ENCODE results near the gene PPARD. TPM values are rescaled to one million over a fixed set of nuclear protein-coding genes. Genes with fewer than 3 reads are reported as not detected.
"Not testable (repeated sequence)": the region's sequence is repeated elsewhere in the genome, so short reads cannot be mapped to it uniquely, and the experiment has no call there.

The PPARD gene
- total RNA-seq, 1 experiment from 2014 or later = 5.6 TPM

DNA sequence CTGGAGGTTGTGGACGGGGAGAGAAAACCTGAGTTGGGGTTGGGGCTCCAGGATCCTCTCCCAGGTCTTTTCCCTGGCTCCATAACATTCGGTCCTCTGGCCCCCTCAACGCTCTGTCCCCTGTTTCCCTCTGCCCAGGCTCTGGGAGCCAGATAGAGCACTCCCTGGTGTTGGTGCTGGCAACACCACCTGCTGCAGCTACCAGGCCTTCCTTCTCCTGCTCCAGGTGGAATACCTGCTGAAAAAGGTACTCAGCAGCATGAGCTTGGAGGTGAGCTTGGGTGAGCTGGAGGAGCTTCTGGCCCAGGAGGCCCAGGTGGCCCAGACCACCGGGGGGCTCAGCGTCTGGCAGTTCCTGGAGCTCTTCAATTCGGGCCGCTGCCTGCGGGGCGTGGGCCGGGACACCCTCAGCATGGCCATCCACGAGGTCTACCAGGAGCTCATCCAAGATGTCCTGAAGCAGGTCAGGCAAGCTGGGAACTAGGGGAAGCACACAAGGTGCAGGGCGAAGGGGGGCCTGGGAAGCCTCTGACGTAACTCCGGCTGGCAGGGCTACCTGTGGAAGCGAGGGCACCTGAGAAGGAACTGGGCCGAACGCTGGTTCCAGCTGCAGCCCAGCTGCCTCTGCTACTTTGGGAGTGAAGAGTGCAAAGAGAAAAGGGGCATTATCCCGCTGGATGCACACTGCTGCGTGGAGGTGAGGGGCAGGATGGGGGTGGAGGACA is 30.1 kb upstream of the PPARD start:
- DNase-seq (ENCODE audit: low read depth) = no peak

DNA sequence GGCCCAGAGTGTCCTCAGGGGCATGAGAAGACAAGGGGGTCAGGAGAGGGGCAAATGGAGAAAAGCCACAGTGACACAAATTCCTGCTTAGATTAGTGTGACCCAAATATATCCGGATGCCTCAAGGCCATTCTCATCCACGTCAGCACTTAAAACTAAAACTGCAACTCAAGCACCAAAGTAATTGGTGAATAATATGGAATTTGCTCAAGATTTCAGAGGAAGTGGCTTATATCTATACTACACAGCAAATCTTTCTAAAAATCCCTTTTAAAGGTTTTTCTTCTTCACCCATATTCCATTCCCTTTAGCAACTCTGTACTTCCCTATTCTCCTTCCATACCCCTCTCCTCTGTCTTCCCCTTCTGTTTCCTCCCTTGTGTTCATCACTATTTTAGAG is 29.6 kb upstream of the PPARD start:
- no peak for DNase-seq (ENCODE audit: low read depth)

DNA sequence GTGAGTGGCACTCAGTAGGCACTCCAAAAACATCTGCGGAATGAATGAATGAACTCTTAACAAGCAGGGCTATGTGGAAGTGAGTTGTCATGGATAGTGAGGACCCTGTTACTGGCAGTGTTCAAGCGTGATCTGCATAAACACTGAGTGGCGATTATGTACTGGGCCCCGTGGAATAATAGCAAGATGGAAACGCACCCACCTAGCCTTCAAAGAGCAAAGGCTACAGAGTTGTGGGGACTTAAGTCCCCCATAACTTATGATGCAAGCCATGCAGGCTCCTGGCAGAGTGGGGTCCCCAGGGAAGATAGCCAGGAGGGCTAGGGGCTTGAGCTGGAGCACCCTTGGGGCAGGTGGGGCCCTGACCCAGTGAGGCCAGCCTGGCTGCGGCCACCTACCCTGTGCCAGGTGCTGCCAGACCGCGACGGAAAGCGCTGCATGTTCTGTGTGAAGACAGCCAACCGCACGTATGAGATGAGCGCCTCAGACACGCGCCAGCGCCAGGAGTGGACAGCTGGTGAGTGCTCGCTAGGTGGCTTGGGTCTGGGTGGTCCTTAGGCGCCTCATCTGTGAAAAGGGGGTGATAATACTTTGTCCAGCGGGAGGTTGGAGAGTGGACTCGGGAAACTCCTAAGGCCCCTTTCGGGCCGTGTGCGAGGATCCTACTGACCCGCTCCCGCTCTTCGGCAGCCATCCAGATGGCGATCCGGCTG is 24.7 kb upstream of the PPARD start:
- no peak for DNase-seq (ENCODE audit: low read depth)

DNA sequence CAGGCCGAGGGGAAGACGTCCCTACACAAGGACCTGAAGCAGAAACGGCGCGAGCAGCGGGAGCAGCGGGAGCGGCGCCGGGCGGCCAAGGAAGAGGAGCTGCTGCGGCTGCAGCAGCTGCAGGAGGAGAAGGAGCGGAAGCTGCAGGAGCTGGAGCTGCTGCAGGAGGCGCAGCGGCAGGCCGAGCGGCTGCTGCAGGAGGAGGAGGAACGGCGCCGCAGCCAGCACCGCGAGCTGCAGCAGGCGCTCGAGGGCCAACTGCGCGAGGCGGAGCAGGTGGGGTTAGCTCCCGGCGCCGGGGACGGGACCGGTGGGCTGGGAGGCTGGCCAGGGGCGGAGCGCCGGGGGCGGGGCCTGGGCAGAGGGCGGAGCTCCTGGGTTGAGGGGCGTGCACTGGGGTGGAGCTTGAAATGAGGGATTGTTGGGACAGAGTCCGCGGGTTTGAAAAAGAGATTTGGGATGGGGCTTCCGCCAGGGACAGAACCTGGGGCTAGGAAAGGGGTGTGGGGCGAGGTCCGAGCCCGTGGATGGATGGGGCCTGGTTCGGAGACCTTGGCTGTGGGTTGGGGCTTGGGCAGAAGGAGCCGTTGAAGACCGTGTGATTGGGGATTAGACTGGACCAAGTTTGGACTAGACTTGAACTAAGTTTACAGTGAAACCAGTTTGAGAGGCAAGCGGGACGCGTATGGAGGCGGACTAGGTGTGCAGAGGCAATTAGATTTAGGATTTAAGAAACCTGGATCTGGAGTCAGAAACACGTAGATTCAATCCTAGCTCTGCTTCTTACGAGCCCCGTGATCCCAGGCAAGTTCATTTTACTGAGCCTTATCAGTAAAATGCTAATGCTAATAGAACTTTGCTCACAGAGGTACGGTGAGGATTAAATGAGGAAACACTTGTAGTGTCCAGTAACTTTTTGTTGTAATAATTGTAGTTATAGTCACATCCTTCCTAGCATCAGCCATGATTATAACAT is 23.9 kb upstream of the PPARD start:
- DNase-seq (ENCODE audit: low read depth) = peak; percentile 95

DNA sequence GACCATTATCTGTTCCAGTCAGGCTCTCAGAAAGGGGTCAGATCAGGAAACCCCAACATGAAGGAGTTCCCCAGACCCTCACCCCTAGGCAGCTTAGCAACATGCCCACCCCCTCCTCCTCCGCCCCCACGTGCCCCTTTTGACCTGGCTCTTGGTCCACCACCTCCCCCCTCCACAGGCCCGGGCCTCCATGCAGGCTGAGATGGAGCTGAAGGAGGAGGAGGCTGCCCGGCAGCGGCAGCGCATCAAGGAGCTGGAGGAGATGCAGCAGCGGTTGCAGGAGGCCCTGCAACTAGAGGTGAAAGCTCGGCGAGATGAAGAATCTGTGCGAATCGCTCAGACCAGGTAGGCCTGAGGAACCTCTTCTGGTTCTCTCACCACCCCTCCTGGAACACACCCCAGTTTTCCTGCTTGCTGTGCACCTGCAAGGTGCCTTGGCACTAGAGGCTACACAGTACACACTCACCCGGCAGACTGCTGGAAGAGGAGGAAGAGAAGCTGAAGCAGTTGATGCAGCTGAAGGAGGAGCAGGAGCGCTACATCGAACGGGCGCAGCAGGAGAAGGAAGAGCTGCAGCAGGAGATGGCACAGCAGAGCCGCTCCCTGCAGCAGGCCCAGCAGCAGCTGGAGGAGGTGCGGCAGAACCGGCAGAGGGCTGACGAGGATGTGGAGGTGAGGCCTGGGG is 22.9 kb upstream of the PPARD start:
- DNase-seq (ENCODE audit: low read depth) = no peak

DNA sequence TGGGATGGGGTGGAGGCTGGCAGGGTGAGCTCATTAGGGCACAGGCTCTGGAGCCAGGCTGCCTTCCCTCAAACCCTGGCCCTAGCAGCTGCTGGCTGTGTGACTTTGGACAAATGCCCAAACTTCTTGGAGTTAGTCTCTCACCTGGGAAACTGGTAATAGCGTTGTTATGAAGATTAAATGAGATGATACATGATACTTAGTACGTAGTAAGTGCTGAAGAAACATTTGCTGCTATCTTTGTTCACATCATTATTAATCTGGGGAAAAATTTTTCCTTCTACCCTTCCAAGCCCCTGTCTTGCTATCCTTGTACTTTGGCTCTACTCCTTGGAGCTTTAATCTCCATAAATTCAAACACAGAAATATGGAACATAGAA is 22.3 kb upstream of the PPARD start:
- DNase-seq (ENCODE audit: low read depth) = no peak

DNA sequence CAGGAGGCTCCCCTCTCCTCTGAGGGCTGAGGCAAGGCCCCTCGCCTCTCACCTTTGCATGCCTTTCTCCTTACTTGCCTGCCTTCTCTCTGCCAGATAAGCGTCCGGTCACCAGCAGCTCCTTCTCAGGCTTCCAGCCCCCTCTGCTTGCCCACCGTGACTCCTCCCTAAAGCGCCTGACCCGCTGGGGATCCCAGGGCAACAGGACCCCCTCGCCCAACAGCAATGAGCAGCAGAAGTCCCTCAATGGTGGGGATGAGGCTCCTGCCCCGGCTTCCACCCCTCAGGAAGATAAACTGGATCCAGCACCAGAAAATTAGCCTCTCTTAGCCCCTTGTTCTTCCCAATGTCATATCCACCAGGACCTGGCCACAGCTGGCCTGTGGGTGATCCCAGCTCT is 21.3 kb upstream of the PPARD start:
- DNase-seq (ENCODE audit: low read depth) = no peak

DNA sequence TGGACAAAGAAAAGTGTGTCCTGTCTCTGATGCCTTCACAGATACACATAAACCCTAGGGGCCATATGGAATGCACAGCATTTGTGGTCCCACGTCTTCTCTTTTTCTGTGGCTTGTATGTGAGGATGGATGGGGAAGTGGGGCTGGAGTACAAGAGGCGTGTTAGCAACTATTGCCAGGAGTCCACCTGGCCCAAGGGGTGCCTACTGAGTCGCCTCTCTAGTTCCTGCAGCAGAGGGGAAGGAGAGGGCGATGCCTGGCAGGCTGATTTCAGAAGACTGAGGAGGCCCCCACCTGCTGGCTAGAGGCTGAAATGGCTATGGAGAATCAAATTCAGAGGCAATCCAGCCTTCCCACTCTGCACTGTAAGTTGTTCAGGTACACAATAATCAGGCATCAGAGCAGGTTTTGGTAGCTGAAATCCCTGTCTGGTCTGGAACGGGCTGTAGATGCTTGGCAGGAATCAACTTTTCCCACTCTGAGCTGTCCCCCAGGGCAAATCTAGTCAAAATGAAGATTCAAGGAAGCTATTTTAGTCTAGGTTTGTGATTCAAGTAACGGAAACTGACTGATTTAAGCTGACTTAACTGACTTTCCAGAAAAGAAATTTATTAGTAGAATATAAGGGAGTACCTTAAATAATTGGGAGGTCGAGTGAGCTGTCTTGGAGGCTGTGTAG is 14.9 kb upstream of the PPARD start:
- peak; percentile 48 for DNase-seq (ENCODE audit: low read depth)

DNA sequence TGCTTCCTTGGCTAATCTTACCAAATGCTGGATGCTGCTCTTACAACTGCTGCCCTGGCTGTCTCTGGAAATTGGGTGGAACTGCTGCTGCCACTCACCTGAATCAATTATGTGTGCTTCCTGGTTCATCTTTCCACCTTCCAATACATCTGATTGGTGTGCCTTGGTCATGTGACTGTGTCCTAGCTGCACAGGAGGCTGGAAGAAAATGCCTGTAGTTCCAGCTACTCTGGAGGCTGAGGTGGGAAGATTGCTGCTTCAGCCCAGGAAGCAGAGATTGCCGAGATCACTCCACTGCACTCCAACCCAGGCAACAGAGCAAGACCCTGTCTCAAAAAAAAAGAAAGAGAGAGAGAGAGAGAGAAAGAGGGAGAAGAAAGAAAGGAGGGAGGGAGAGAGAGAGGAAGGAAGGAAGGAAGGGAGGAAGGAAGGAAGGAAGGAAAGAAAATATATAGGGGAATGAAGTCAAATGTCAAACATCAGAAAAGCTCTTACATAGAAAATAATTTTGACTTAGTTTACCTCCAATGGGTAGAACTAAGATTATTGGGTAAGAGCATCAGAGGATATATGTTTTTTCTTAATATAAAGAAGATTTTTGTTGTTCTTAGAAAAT is 14.1 kb upstream of the PPARD start:
- DNase-seq (ENCODE audit: low read depth) = no peak

DNA sequence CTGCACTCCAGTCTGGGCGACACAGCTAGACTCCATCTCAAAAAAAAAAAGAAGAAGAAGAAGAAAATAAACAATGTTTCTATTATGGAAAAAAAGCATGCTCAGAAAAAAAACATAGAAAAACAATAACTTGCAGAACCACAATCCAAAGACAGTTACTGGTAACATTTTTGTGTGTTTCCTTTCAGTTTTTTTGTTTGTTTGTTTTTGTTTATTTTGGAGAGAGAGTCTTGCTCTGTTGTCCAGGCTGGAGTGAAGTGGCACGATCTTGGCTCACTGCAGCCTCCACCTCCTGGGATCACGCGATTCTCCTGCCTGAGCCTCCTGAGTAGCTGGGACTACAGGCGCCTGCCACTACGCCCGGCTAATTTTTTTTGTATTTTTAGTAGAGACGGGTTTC is 13.4 kb upstream of the PPARD start:
- DNase-seq (ENCODE audit: low read depth) = not testable (repeated sequence)

DNA sequence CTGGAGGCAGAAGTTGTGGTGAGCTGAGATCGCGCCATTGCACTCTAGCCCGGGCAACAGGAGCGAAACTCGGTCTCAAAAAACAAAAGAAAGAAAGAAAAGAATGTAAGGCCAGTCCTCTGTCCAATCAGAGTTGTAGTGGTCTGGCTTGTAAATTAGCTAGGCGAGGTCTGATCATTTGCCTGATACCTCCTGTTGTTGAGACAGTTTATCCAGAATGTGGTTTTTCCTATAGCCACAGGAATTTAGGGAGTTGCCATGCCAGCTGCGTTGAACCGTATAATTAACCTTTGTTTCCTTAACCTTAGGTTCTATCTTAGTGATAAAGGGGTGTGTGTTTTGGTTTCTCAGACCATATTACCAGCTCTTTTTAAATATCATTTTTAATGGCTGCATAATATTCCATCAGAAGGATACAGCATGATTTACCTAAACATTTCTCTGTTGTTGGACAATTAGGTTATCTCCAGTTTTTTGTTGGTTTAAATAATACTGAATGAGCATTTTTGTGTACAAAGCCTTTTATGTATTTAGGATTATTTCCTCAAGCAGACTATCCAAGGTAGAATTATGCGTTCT is 11.7 kb upstream of the PPARD start:
- DNase-seq (ENCODE audit: low read depth) = no peak

DNA sequence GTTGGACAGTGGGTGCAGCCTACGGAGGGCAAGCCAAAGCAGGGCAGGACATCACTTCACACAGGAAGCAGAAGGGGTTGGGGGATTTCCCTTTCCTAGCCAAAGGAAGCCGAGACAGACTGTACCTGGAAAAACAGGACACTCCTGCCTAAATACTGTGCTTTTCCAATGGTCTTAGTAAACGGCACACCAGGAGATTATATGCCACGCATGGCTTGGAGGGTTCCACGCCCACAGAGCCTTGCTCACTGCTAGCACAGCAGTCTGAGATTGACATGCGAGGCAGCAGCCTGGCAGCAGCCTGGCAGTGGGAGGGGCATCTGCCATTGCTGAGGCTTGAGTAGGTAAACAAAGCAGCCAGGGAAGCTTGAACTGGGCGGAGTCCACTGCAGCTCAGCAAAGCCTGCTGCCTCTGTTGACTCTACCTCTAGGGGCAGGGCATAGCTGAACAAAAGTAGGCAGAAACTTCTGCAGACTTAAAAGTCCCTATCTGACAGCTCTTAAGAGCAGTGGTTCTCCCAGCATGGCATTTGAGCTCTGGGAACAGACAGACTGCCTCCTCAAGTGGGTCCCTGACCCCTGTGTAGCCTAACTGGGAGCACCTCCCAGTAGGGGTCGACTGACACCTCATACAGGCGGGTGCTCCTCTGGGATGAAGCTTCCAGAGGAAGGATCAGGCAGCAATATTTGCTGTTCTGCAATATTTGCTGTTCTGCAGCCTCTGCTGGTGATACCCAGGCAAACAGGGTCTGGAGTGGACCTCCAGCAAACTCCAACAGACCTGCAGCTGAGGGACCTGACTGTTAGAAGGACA is 10.1 kb upstream of the PPARD start:
- peak; percentile 66 for DNase-seq (ENCODE audit: low read depth)

DNA sequence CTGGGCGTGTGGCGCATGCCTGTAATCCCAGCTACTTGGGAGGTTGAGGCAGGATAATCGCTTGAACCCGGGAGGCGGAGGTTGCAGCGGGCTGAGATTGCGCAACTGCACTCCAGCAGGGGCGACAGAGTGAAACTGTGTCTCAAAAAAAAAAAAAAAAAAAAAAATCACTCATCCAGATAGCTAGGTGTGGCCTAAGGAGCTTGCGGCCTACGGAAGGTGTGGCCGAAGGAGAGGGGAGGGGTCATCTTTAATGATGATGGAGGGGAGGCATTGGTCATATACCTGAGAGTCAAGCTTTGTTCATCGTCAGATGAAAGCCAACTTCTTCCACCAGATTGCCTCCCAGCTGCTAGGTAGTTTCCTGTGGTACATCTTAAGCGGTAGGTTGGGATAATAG is 801 bp upstream of the PPARD start:
- no peak for DNase-seq (ENCODE audit: low read depth)

DNA sequence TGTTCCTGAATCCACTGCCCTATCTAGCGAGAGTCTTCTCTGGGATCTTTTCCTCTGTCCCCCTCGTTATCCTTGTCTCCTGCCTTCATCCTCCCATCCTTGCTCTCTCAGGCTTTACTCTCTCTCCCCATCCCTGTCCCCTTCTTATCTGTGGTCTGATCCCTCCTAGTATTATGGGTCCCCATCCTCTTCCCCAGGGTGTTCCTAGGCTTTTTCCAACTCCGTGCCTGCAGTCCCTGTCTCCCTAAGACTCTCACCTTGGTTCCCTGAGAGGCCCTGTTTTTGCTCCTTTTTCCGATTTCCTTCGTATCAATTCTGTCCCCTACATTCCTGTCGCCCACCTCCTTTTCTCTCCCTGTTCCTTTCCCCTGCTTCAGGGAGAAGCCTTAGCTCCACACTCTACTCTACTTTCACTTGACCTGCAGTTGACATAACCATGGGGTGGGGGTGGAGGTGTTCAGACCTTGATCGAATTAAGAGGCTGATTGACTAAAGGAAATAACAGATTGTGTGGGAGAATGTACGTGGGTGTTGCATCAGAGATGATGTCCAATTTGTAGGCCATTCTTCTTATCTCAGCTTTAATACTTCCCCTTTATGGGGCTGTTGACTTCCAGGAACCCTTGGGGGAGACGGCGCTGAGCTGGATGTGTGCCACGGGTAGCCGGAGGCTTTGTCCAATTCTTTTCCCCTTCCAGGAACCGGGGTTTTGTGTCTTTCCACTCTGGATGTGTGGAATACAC is 905 bp downstream of the PPARD start:
- DNase-seq (ENCODE audit: low read depth) = no peak

DNA sequence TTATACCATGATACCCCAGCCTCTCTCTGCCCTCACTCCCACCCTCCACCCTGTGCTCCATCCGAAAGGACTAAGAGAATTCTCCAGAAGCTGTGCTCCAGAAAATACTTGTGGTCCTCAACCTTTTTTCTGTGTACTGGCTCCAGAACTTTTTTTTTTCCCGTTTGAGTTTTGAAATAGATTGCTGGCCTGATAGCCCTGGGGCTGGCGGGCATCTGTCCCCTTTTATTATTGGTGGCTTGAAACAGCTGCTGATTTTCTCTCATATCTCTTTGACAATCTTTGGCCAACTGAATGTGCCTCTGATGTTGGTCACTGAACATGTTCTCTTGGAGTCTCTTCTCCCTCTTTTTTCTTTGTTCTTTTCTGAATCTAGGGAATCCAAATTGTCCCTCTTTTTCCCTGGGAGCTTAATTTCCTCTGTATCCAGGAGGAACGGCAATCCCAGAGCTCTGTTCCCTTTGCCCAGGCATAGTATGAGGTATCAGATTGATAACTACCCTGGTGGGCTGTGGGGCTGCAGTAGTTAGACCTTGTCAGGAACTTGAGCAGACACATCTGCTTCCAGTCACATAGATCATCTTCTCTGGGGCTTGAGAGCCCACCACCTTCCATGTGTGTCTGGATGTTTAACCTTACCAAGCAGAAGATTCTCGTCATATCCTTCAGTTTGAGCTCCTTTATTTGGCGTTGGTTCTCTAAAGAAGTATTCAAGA is 1.6 kb downstream of the PPARD start:
- no peak for DNase-seq (ENCODE audit: low read depth)

DNA sequence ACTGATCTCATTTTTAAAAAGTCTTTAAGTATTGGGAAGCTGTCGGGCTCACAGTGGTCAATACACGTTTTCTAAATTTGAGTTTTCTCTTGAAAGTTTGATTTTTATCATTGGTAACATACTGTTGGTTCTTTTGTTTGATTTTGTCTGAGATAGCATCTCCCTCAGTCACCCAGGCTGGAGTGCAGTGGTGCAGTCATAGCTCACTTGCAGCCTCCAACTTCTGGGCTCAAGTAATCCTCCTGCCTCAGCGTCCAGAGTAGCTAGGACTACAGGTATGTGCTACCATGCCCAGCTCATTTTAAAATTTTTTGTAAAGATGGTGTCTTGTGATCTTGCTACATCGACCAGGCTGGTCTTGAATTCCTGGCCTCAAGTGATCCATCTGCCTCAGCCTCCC is 9.1 kb downstream of the PPARD start:
- DNase-seq (ENCODE audit: low read depth) = no peak

DNA sequence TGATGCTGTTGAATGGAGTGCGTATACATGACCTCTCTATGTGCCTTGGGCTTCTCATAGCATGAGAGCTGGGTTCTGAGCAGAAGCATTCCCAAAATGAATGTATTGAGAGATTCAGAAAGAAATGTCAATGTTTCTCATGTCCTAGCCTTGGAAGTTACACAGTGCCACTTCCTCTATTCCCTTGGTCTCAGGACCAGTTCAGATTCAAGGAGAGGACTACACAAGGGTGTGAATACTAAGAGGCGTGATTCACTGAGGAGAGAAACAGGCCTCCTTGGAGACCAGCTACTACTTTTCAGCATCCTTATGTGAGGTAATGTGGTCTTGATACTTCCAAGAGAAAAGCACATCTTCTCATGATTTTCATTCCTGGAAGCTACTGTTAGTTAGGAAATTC is 10.4 kb downstream of the PPARD start:
- DNase-seq (ENCODE audit: low read depth) = no peak

All from Daoy (cell line).